C4-2B (cell line): ENCODE measurements around the gene KLHL36.

Experiments
- H3K27ac ChIP-seq: fragments of 450-650 bp; 2 replicates; pipeline ENCODE4 v1.5.1; 2017
- ZFX ChIP-seq: fragments of 450-650 bp; IDR thresholded peaks from 2 replicates; pipeline ENCODE4 v1.6.1; 2017
- TF ChIP-seq, protein P1 (sequence below): fragments of 450-650 bp; conservative IDR thresholded peaks from 2 replicates; pipeline ENCODE4 v1.5.1; 2017; ENCODE audit warnings: mild to moderate bottlenecking

KLHL36 gene

DNA sequence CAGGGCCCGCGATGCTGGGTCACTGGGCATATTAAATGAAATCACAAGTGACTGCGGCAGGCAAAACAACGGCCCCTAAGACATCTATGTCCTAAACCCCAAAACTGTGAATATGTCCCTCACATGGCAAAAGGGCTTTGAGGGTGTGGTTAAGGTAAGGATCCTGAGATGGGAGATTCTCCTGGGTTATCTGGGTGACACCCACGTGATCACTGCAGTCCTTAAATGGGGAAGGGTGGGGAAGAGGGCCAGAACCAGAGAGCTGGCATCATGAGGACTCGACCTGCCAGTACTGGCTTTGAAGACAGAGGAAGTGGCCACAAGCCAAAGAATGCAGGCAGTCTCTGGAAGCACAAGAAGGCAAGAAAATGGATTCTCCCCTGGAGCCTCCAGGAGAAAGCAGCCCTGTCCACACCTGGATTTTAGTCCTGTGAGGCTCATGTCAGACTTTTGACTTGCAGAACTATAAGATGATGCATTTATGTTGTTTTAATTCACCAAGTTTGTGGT lies 42.9 kb upstream of the KLHL36 start:
- no peak for TF ChIP-seq ZFX
- TF ChIP-seq, protein P1, sequence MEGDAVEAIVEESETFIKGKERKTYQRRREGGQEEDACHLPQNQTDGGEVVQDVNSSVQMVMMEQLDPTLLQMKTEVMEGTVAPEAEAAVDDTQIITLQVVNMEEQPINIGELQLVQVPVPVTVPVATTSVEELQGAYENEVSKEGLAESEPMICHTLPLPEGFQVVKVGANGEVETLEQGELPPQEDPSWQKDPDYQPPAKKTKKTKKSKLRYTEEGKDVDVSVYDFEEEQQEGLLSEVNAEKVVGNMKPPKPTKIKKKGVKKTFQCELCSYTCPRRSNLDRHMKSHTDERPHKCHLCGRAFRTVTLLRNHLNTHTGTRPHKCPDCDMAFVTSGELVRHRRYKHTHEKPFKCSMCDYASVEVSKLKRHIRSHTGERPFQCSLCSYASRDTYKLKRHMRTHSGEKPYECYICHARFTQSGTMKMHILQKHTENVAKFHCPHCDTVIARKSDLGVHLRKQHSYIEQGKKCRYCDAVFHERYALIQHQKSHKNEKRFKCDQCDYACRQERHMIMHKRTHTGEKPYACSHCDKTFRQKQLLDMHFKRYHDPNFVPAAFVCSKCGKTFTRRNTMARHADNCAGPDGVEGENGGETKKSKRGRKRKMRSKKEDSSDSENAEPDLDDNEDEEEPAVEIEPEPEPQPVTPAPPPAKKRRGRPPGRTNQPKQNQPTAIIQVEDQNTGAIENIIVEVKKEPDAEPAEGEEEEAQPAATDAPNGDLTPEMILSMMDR = no peak

DNA sequence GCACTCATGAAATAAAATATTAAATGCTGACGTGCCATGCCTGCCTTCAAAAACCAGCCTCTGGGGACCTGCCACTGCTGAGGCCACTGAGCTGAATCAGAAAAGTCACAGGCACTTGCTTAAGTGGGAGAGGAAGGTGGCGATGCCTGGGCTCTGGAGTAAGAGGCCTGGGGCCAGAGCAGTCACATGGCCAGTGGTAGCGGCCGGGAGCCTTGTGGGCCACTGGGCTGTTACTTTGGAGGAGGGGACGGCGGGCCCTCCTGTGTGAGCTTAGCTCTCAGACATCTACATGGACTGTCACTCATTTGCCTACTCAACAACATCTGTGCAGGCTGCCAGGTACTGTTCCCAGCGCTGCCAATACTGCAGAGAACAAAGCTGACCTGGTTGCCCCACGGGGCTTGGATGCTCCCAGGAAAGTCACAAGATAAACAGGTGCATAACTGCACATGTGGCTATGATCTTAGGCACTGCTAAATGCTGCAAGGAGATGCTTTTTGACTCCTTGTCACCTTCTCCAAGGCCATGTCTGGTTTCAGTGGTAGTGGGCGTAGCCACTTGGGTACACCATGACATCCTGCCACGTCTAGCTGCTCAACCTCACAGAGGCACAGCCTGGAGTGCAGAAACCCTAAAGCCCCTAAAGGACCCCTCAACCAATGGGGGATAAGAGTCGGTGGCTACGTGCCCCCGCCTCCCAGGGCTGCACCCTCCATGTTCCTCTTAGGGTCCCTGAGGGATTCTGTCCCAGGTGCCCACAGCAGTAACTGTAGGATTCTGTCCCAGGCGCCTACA lies 42.0 kb upstream of the KLHL36 start:
- TF ChIP-seq ZFX = no peak
- TF ChIP-seq, protein P1 = no peak
- H3K27ac ChIP-seq = no peak overlapping the region

More for the DNA sequence above, 42.9 kb upstream of the KLHL36 start:
- H3K27ac ChIP-seq = no peak overlapping the region

DNA sequence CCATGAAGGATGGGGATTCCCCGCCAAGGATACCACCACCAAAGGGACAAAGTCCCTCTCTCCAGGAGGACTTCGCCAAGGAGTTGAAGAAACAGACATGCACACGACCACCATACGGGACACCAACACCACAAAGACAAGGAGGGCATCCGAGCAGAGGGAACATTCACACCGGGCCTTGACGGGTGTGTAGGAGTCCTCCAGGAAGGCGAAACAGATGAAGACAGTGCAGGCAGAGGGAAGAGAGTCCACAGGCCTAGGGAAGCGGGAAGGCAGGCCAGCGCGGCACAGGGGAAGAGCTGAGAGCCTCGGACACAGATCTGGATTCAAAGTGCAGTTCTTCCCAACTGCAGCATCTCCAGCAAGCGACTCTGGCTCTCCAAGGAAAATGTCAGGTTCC lies 41.2 kb upstream of the KLHL36 start:
- no peak overlapping the region for H3K27ac ChIP-seq
- TF ChIP-seq, protein P1 = no peak
- no peak for TF ChIP-seq ZFX

DNA sequence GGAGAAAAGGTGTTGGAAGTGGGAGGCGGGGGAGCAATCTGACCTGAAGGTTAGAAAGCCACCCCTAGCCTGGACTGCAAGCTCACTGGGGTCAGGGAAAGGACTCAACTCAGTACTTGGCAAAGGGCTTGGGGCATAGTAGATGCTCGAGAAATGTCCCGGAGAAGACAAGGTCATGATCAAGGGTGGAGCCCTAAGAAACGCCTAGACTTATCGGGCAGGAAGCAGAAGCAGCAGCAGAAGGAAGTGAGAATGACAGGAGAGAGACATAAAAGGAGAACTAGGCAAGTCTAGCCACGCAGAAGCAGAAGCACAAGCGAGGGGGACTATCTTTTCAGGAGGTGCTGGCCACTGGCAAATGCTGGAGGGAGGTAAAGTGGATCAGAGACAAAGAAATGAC lies 40.6 kb upstream of the KLHL36 start:
- H3K27ac ChIP-seq = no peak overlapping the region
- TF ChIP-seq, protein P1 = no peak
- TF ChIP-seq ZFX = no peak

DNA sequence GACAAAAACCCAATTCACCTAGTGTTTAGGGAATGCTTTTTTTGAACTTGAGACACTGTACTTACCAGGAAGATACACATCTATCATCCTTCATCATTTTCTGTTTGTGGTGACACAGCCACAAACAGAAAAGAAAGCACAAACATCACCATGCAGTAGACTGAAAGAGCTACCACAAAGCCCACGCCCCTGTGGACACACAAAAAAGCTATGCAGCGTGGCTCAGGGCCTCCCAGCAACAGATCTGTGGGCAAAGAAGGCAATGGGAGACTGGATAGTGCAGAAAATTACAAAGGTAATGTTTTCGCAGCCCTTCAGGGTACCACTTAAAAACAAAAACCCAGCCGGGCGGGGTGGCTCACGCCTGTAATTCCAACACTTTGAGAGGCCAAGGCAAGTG lies 40.0 kb upstream of the KLHL36 start:
- TF ChIP-seq, protein P1 = no peak
- no peak for TF ChIP-seq ZFX
- no peak overlapping the region for H3K27ac ChIP-seq

DNA sequence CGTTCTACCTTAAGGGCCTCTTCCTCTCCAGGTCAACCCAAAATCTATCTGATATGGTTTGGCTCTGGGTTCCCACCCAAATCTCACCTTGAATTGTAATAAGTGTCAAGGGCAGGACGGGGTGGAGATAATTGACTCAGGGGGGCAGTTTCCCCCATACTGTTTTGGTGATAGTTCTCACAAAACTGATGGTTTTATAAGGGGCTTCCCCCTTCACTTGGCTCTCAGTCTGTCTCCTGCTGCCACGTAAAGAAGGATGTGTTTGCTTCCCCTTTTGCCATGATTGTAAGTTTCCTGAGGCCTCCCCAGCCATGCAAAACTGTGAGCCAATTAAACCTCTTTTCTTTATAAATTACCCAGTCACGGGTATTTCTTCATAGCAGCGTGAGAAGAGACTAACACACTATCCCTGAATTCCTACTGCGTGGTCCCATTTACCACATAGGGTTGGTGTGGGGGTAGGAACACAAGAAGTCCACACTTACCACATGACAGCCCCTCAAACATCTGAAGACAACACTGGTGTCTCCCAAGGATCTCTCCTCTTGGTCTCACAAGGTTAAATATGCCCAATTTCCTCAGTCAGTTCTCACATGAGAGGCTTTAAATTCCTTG lies 38.6 kb upstream of the KLHL36 start:
- no peak overlapping the region for H3K27ac ChIP-seq
- TF ChIP-seq, protein P1 = no peak
- TF ChIP-seq ZFX = no peak

DNA sequence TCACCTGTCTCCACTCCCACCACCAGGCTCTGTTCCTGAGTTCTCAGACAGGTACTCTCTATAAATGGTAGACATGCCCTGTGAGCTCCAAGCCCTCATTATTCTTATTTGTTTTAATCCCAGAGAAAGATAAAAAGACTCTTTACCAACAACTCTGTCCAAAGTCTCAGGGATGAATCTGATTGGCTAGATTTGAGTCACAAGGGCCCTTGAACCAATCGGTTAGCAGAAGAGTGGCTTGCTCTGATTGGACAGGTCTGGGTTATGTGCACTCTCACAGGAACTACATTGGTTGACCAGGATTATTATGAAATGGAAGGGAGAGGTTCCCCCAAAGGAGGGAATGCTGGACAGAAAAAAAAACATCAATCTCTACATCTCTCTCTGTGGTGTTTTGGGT lies 37.9 kb upstream of the KLHL36 start:
- no peak overlapping the region for H3K27ac ChIP-seq
- TF ChIP-seq ZFX = no peak
- TF ChIP-seq, protein P1 = no peak
